Type B pancreatic cell (in vitro differentiated cells): ENCODE results near the gene CSTF2. TPM values are rescaled to one million over a fixed set of nuclear protein-coding genes. Genes with fewer than 3 reads are reported as not detected.

Experiments used
- DNase-seq: peaks from one replicate; pipeline ENCODE4 v3.0.0; 2021; ENCODE audit warnings: mixed read lengths; ENCODE audit not compliant: unreplicated experiment; ENCODE audit errors: extremely low spot score
- H3K27ac Mint-ChIP-seq: 2 replicates; pipeline ENCODE4 v1.8.0; 2021; ENCODE audit warnings: mild to moderate bottlenecking, mixed read lengths
- H3K27me3 Mint-ChIP-seq: 2 replicates; pipeline ENCODE4 v1.8.0; 2021; ENCODE audit warnings: mixed read lengths
- H3K36me3 Mint-ChIP-seq: 2 replicates; pipeline ENCODE4 v1.8.0; 2021; ENCODE audit warnings: mixed read lengths
- H3K4me1 Mint-ChIP-seq: one replicate; pipeline ENCODE4 v1.8.0; 2021; ENCODE audit warnings: mixed read lengths; ENCODE audit not compliant: unreplicated experiment
- H3K4me3 Mint-ChIP-seq: 2 replicates; pipeline ENCODE4 v1.8.0; 2021; ENCODE audit warnings: mild to moderate bottlenecking, mixed read lengths
- H3K9me3 Mint-ChIP-seq: 2 replicates; pipeline ENCODE4 v1.8.0; 2021; ENCODE audit warnings: mixed read lengths
- total RNA-seq: library from RNA; stranded (reverse); gene quantifications from 2 replicates; pipeline ENCODE4 v1.2.1, GENCODE V29; 2021; ENCODE audit warnings: low replicate concordance
- TF ChIP-seq, protein P1 (sequence below): fragments of 200-600 bp; sonication (generic); conservative IDR thresholded peaks from 2 replicates; pipeline ENCODE4 v1.5.0; 2021; ENCODE audit warnings: antibody characterized with exemption, mild to moderate bottlenecking

Gene CSTF2
- total RNA-seq, 1 donor from 2014 or later = 20.5 TPM

DNA sequence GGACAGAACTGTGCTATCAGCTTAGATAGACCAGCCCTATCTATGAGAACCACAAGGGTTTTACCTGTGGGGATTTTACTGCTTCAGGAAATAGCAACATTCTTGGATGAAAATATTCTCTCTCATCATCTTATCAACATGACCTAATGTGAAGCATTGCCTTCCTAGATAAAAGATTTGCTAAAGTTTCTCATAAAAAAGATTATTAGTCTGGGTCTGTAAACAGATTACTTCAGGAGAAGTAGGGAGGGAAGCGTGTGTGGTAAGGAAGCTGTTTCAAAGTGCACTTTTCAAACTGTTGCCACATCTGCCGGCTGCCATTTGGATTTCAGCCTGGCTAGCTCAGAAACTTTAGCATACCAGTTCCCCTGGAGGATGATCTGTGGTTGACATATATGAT, 54.1 kb downstream of the CSTF2 start, which contains the start of gene NOX1:
Gene NOX1 (minus strand): TSS at position 35 of the 400 bp plus-strand sequence. CDS start 220 bp downstream, outside the sequence.
- H3K4me1 Mint-ChIP-seq = no peaks in the 10 kb centered on the region
- peak within 1 kb of the TSS; percentile 41 for H3K27ac Mint-ChIP-seq
- H3K27me3 Mint-ChIP-seq = no peaks in the 10 kb centered on the region
- no peak within 1 kb of the TSS for H3K4me3 Mint-ChIP-seq
- peaks cover 4% of the 10 kb centered on the region for H3K9me3 Mint-ChIP-seq
- TF ChIP-seq, protein P1, sequence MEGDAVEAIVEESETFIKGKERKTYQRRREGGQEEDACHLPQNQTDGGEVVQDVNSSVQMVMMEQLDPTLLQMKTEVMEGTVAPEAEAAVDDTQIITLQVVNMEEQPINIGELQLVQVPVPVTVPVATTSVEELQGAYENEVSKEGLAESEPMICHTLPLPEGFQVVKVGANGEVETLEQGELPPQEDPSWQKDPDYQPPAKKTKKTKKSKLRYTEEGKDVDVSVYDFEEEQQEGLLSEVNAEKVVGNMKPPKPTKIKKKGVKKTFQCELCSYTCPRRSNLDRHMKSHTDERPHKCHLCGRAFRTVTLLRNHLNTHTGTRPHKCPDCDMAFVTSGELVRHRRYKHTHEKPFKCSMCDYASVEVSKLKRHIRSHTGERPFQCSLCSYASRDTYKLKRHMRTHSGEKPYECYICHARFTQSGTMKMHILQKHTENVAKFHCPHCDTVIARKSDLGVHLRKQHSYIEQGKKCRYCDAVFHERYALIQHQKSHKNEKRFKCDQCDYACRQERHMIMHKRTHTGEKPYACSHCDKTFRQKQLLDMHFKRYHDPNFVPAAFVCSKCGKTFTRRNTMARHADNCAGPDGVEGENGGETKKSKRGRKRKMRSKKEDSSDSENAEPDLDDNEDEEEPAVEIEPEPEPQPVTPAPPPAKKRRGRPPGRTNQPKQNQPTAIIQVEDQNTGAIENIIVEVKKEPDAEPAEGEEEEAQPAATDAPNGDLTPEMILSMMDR = no peak
- no peak for DNase-seq
- no peaks in the 10 kb centered on the region for H3K36me3 Mint-ChIP-seq

DNA sequence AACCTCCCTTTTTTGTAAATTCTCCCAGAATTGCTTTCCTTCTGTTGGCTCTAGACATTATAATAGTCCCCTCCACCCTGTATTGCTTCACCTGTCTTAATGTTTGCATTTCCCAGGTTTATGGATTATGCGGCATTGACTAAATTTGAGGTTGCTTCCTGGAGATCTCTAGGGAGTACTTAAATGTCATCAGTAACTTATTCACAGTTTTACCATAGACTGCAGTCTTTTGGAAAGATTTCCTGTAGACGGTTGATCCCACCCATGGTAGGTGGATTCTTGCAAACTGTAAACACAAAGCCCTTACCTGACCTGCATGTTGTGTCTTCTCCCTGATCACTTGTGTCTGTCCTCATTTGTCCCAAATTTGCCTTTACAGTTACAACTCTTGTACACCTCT, 60.2 kb downstream of the CSTF2 start:
- Mint-ChIP-seq H3K27ac (no peak overlapping the region), H3K27me3 (no peaks in the 10 kb centered on the region), H3K4me3 (no peak overlapping the region), H3K4me1 (no peaks in the 10 kb centered on the region), H3K9me3 (no peaks in the 10 kb centered on the region), H3K36me3 (no peaks in the 10 kb centered on the region)
- TF ChIP-seq, protein P1 = no peak
- no peak for DNase-seq

- no peaks in the 10 kb centered on the region for H3K27me3 Mint-ChIP-seq
- TF ChIP-seq, protein P1 = no peak
- no peak overlapping the region for H3K27ac Mint-ChIP-seq
- no peaks in the 10 kb centered on the region for H3K4me1 Mint-ChIP-seq
- no peak for DNase-seq
- no peaks in the 10 kb centered on the region for H3K36me3 Mint-ChIP-seq
- no peak overlapping the region for H3K4me3 Mint-ChIP-seq
- peaks cover 6% of the 10 kb centered on the region for H3K9me3 Mint-ChIP-seq
These were observed 63.5 kb downstream of the CSTF2 start for GRCh38 chrX:100883654-100884053.

Other genes starting within 250 kb of the CSTF2 start
- gene TNMD, start 235.5 kb upstream of the CSTF2 start, total RNA-seq = 1.1 and 2.3 TPM in 2 replicates
- 99.3 and 140 TPM in 2 replicates for gene TSPAN6, start 183.6 kb upstream of the CSTF2 start, total RNA-seq
- 7.7 and 13.6 TPM in 2 replicates for gene SRPX2, start 176.2 kb upstream of the CSTF2 start, total RNA-seq
- gene SYTL4, start 88.3 kb upstream of the CSTF2 start, total RNA-seq = 4.0 and 7.8 TPM in 2 replicates
- gene NOX1, start 54.0 kb downstream of the CSTF2 start, total RNA-seq = 0.70 and 1.2 TPM in 2 replicates
- 1.7 and 5.0 TPM in 2 replicates for gene XKRX, start 108.5 kb downstream of the CSTF2 start, total RNA-seq
- not detected in 2 replicates for gene ARL13A, start 149.3 kb downstream of the CSTF2 start, total RNA-seq
- 13.9 and 18.3 TPM in 2 replicates for gene TRMT2B, start 231.7 kb downstream of the CSTF2 start, total RNA-seq